LNCaP clone FGC (cell line): ENCODE data around the gene RNF4.
"Not testable (repeated sequence)": the region's sequence is repeated elsewhere in the genome, so short reads cannot be mapped to it uniquely, and the experiment has no call there.

Experiments
- DNase-seq: peaks from one replicate; pipeline ENCODE4 v3.0.0-alpha.2; 2011; ENCODE audit warnings: low read depth
- H3K4me3 ChIP-seq: 2 replicates; pipeline ENCODE4 v1.5.1; 2011; ENCODE audit warnings: mild to moderate bottlenecking, low read depth, low read length, control low read depth
- CTCF ChIP-seq: IDR thresholded peaks from 2 replicates; pipeline ENCODE4 v1.5.1; 2012; ENCODE audit warnings: mild to moderate bottlenecking; ENCODE audit not compliant: control insufficient read depth, insufficient read depth; ENCODE audit errors: extremely low read depth

The RNF4 gene

GRCh38 chr4:2426069-2426397, 42.9 kb upstream of the RNF4 start:
- TF ChIP-seq CTCF: no peak
- no peak overlapping the region for H3K4me3 ChIP-seq
- DNase-seq: no peak

- no peak for DNase-seq
- no peak for TF ChIP-seq CTCF
- no peak overlapping the region for H3K4me3 ChIP-seq
These were observed 42.1 kb upstream of the RNF4 start for GRCh38 chr4:2426711-2427275.

GRCh38 chr4:2427383-2428334, 41.2 kb upstream of the RNF4 start:
- DNase-seq: no peak
- TF ChIP-seq CTCF: no peak
- H3K4me3 ChIP-seq: no peak overlapping the region

- H3K4me3 ChIP-seq: no peak overlapping the region
- DNase-seq: no peak
- TF ChIP-seq CTCF: no peak
These were observed 40.3 kb upstream of the RNF4 start for GRCh38 chr4:2428496-2429213.

- not testable (repeated sequence) for DNase-seq
These were observed 38.8 kb upstream of the RNF4 start for GRCh38 chr4:2429945-2430757.

GRCh38 chr4:2432004-2432403, 36.9 kb upstream of the RNF4 start:
- no peak for TF ChIP-seq CTCF
- H3K4me3 ChIP-seq: no peak overlapping the region
- DNase-seq: no peak

More at GRCh38 chr4:2429945-2430757, 38.8 kb upstream of the RNF4 start:
- not testable (repeated sequence) for H3K4me3 ChIP-seq
